Activated T-cell treated with anti-CD3 and anti-CD28 coated beads, Interleukin-2, amount 50 U/mL, for 48 hours (primary cell): Measurements from ENCODE around the gene MYL12A.
"Not testable (repeated sequence)": the region's sequence is repeated elsewhere in the genome, so short reads cannot be mapped to it uniquely, and the experiment has no call there.

Experiments used
- DNase-seq, 2 experiments: peaks; one replicate each; pipeline ENCODE4 v3.0.0-alpha.2; 2020

Gene MYL12A

GRCh38 chr18:3247240-3248061 is at the start of gene MYL12A:
TSS of gene MYL12A (plus strand) at chr18:3247801. CDS start at chr18:3253248, 5,447 bp downstream.
- DNase-seq = peak; percentile 98

GRCh38 chr18:3198260-3198860 is 49.2 kb upstream of the MYL12A start:
- DNase-seq = not testable (repeated sequence)

DNA sequence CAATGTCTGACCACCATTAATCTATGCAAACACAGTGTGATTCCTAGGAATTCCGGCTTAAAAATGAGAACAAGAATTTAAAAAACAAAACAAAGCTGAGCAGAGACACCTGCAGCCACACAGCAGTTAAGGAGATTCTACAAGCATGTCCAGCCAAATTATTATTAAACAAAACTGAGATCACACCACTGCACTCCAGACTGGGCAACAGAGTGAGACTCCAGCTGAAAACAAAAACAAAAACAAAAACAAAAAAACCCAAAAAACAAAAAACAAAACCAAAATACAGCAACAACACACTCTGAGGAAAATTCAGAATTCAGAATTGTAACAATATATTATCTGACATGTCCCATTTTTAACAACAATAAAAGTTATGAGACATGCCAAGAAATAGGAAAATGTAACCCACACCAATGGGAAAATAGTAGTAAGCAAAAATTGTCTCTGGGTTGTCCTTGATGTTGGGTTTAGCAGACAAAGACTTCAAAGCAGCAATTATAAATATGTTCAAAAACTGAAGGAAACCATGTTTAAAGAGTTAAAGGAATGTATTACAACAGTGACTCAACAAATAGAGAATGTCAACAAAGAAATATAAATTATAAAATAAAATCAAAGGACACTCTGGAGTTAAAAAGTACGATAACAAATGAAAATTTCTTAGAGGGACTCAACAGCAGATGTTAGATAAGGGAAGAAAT is 47.5 kb upstream of the MYL12A start:
- DNase-seq = no peak

- DNase-seq = no peak
Observed at GRCh38 chr18:3205239-3205638, 42.4 kb upstream of the MYL12A start.

- DNase-seq = no peak
Observed at GRCh38 chr18:3207565-3207964, 40.0 kb upstream of the MYL12A start.

GRCh38 chr18:3209859-3210569 is 37.6 kb upstream of the MYL12A start:
- DNase-seq = no peak

DNA sequence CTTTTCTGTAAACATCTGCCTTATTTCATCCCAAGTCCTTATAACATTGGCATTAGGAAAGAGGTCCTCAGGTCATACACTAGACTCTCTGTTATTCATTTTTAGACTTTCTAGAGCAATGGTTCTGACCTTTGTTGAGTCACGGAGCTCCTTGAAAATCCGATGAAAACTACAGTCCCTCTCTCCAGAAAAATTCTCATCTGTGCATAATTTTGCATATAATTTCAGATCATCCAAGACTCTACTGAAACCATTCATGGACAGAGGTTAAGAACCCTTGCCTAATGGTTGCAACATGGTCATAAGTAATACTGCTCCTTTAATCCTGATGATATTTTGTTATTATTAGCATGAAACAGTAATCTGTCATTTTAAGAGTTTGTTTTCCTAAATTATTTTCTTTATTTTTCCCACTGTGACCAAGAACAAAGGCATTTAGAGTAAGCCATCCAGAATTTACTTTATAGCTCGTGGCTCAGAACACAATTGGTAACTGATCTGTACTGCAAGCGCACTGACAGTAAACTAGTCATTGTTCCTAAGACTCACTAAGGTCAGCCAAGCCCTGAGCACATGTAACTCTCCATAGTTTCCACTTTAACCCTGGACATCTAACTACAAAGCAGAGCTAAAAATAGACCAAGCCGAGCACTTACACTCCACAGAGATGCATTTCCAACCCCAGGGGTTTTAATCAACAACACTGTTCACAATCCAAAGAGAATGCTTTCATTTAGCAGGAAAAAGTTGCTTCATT is 36.2 kb upstream of the MYL12A start:
- DNase-seq = no peak

- DNase-seq = no peak
Observed at GRCh38 chr18:3212657-3213056, 34.9 kb upstream of the MYL12A start.

GRCh38 chr18:3213300-3214059 is 34.1 kb upstream of the MYL12A start:
- DNase-seq = no peak

GRCh38 chr18:3214855-3215637 is 32.6 kb upstream of the MYL12A start:
- no peak for DNase-seq

GRCh38 chr18:3216987-3217386 is 30.6 kb upstream of the MYL12A start:
- DNase-seq = no peak

GRCh38 chr18:3217948-3218647 is 29.5 kb upstream of the MYL12A start:
- no peak for DNase-seq

GRCh38 chr18:3218819-3219218 is 28.8 kb upstream of the MYL12A start:
- DNase-seq = no peak

DNA sequence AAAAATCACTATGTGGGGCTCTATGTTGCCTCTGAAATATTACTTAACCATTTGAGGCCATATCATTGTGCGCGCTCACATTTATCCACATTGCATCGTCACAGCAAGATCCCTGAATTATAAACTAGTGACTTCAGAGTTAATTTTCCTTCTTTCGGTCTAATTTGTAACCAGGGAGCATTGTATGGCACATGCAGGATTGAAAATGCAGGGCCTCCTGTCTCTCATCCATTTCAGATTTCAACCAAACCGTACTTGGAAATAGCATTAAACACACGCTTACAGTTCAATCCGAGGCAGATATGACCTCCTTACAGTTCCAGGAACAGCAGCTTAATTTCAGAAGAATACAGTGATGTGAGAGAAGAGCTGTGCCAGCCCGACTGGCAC is 28.4 kb upstream of the MYL12A start:
- DNase-seq = no peak

- DNase-seq = no peak
Observed at GRCh38 chr18:3219631-3220335, 27.8 kb upstream of the MYL12A start, which contains the start of gene MYOM1. TSS of gene MYOM1 (minus strand) at chr18:3219968. CDS start at chr18:3215223, 4,745 bp downstream.

GRCh38 chr18:3220868-3221267 is 26.7 kb upstream of the MYL12A start:
- DNase-seq = not testable (repeated sequence)

DNA sequence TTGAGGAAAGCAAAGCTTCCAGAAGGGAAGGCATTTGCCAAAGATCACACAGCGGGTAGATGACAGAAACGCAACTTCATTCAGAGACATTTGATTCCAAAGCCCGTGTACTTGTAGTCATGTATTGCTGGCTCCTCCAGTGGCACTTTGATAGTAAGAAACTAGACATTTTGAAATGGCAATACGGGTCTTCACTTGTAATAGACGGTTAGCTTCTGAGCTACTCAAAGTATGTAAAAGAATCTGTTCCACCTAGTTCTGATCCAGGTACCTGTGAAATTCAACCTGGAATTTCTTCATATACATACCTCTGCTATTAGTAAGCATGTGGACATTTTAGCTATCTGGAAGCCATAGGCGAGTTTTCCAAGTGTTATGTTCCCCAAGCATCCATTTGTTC is 26.1 kb upstream of the MYL12A start:
- DNase-seq = no peak

- DNase-seq = no peak
Observed at GRCh38 chr18:3223356-3223755, 24.2 kb upstream of the MYL12A start.

DNA sequence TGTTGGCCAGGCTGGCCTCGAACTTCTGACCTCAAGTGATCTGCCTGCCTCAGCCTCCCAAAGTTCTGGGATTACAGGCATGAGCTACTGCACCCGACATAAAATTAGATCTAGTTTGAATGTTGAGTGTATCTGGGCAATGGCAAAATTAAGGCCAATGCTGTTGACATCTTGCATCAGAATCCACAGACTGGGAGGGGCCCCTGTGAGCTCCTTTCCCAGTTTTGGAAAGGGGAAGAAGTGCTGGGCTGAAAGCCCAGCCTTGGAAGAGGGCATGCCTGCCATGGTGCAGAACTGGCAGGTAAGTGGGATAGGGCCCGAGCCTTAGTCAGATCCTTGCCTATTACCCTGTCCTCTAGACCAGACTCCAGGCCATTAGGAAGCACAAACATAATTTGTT is 23.4 kb upstream of the MYL12A start:
- DNase-seq = no peak
